ENCODE measurements around the gene KRTAP4-4.
"Not testable (repeated sequence)": the region's sequence is repeated elsewhere in the genome, so short reads cannot be mapped to it uniquely, and the experiment has no call there.

The KRTAP4-4 gene

DNA sequence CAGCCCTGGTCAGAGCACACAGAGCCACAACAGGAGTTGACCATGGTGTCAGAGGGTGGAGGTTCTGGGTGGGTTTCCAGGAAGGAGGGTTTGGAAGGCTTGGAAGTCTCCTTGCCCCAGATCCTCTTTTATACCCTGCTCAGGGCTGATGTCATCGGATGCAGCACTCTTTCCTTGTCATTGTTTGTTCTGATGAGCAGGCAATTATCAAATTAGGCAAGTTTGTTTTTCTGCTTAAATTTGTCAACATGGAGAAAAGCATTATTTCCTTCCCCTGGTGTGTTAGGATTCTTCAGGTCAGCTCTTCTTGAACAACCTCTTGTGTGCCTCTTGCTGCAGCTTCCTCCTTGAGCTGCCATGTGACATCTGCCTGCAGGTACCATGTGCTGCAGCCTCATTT lies at the start of gene KRTAP4-4:
KRTAP4-4 (minus strand) TSS at position 101 of the 400 bp plus-strand sequence; CDS start at position 44, 57 bp downstream.
- DNase-seq, result no peak

DNA sequence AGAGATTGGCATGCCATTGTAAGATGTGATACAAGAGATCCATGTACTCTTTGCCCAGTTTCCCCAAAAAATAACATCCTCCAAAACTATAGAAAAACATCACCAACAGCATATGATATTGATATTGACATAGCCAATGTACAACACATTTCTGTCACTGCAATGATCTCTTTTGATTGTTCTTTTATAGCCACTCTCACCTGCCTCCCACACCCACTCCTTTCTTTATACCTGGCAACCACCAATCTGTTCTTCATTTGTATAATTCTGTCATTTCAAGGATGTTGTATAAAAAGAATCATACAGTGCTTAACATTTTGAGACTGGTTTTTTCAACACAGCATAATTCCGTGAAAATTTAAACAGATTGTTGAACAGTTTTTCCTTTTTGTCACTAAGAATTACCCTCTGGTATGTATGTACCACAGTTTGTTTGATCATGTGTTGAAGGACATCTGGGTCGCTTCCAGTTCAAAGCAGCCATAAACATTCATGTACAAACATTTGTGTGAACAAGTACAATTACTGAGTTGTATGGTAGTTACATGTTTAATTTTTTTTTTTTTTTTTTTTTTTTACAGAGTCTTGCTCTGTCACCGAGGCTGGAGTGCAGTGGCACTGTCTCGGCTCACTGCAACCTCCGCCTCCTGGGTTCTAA lies 39.0 kb upstream of the KRTAP4-4 start:
- no peak for DNase-seq

GRCh38 chr17:41196068-41196467 lies 35.5 kb upstream of the KRTAP4-4 start:
- DNase-seq, result no peak

GRCh38 chr17:41190328-41190727 lies 29.8 kb upstream of the KRTAP4-4 start:
- no peak for DNase-seq

- not testable (repeated sequence) for DNase-seq
Observed at GRCh38 chr17:41189837-41190318, 29.3 kb upstream of the KRTAP4-4 start, which contains the start of gene KRTAP9-1. Gene KRTAP9-1, plus strand, starts transcription at chr17:41189887. Its CDS starts 0 bp downstream, at chr17:41189887.

DNA sequence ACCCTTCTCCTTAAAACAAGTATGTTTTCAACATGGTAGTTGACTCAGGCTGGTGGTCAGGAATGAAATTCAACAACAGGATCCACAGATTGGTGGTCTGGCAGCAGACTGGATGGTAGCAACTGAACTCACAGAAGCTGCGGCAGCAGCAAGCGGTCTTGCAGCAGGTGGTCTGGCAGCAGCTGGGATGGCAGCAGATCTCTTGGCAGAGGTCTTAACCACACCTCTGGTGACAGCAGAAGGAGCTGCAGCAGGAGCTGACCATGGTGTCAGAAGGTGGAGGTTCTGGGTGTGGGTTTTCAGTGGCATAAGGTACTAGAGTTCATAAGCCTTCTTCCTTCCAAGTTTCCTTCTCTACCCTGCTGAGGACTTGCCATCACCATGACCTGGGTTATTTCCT lies 26.3 kb upstream of the KRTAP4-4 start:
- no peak for DNase-seq

DNA sequence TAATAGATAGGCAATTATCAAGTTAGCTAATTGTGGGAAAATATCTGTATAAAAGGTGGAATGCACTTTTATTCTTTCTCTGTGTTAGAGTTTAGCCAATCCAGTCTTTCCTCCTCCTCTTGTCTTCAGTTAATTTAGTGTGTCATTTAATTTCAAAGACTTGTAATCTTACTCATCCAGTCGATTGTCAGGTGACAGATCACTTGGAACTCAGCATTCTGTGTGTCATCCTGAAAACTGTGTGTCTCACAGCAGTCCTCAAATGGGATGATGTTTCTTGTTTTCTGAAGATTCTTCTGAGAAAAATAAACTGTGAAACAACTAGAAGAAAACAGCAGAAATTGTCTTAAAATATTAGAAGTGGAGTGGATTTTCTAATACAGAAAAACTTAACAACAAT lies 24.5 kb upstream of the KRTAP4-4 start:
- no peak for DNase-seq

DNA sequence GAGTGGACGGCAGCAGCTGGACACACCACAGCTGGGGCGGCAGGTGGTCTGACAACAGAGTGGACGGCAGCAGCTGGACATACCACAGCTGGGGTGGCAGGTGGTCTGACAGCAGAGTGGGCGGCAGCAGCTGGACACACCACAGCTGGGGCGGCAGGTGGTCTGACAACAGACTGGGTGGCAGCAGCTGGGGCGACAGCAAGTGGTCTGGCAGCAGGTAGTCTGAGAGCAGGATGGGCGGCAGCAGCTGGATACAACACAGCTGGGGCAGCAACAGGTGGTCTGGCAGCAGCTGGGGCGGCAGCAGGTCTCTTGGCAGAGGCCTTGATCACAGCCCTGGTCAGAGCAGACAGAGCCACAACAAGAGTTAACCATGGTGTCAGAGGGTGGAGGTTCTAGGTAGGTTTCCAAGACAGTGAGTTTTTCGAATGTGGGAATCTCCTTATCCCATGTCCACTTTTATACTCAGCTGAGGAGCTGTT lies 24.0 kb upstream of the KRTAP4-4 start, which contains the start of gene KRTAP4-1:
KRTAP4-1 (minus strand) TSS at position 432 of the 482 bp plus-strand sequence; CDS start at position 375, 57 bp downstream.
- no peak for DNase-seq

GRCh38 chr17:41178843-41179616 lies 18.5 kb upstream of the KRTAP4-4 start:
- no peak for DNase-seq

GRCh38 chr17:41178341-41178740 lies 17.8 kb upstream of the KRTAP4-4 start:
- no peak for DNase-seq

- no peak for DNase-seq
Observed at GRCh38 chr17:41177727-41178271, 17.3 kb upstream of the KRTAP4-4 start, which contains the start of gene KRTAP4-2. Gene KRTAP4-2, minus strand, starts transcription at chr17:41178221. Its CDS starts 57 bp downstream, at chr17:41178164.

DNA sequence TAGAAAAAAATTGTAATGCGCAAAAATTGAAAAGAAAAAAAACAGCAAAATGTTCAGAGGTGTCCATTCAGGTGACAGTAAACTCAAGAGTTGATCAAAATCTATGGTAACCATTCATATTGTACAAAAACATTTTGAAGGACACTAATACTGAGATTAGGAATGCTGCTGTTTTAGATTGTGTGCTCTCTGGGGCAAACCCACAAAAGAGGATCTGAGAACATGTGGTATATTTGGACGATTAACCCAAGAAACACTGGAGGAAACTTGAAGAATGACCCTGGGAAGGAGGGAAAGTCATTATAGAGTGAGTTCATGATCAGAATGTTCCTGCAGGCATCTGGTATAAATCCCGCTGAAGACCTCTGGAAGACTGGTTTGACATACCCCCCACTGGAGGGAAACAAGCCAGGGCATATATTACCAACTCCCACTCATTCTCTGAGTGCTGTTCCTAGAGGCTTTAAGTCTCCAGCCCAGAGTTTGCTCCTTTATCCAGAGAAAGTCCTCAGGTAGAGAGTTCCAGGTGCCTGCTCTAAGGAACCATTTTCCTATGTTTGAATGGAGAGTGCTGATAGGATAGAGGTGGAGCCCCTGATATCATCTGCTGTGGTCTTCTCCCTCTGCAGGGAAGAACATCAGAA lies 16.3 kb upstream of the KRTAP4-4 start:
- no peak for DNase-seq

GRCh38 chr17:41171886-41172285 lies 11.3 kb upstream of the KRTAP4-4 start:
- DNase-seq, result no peak

- DNase-seq, result no peak
Observed at GRCh38 chr17:41168121-41168520, 7.6 kb upstream of the KRTAP4-4 start, which contains the start of gene KRTAP4-3. Gene KRTAP4-3, minus strand, starts transcription at chr17:41168221. Its CDS starts 49 bp downstream, at chr17:41168172.

- no peak for DNase-seq
Observed at GRCh38 chr17:41167561-41167960, 7.0 kb upstream of the KRTAP4-4 start.

DNA sequence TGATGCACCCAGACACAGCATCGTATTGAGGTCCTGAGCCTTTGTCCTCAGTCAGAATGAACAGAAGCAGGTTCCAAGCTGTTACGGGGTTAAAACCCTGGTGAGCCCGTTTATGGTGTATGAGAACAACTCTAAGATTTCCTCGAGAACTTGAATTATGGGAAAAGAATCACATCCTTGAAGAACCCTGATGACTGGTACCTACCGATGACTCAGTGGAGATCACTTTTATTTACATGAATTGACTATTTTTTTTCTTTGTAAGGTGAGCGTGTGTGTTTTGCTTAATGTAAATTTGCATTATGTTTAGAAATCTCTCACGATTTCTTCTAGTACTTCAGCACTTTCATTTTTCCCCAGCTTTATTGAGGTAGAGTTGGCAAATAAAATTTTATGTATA lies 3.3 kb upstream of the KRTAP4-4 start:
- no peak for DNase-seq

DNA sequence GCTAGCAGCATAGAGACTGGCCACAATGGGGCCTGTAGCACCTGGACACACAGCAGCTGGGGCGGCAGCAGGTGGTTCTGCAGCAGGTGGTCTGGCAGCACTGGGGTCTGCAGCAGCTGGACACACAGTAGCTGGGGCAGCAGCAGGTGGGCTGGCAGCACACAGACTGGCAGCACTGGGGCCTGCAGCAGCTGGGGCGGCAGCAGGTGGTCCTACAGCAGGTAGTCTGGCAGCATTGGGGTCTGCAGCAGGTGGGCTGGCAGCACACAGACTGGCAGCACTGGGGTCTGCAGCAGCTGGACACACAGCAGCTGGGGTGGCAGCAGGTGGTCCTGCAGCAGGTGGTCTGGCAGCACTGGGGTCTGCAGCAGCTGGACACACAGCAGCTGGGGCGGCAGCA lies 358 bp downstream of the KRTAP4-4 start:
- DNase-seq, result not testable (repeated sequence)

GRCh38 chr17:41153856-41154255 lies 6.7 kb downstream of the KRTAP4-4 start:
- no peak for DNase-seq

DNA sequence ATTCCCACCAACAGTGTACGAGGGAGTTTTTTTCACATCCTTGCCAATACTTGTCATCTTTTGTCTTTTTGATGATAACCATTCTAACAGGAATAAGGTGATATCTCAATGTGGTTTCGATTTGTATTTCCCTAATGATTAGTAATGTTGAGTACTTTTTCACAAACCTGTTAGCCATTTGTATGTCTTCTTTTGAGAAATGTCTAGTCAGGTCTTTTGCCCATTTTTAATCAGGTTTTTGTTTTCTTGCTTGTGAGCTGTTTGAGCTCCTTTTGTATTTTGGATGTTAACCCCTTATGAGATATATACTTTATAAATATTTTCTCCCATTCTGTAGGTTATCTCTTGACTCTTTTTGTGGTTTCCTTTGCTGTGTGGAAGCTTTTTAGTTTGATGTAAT lies 9.0 kb downstream of the KRTAP4-4 start:
- DNase-seq, result no peak

- no peak for DNase-seq
Observed at GRCh38 chr17:41150026-41150425, 10.5 kb downstream of the KRTAP4-4 start.

DNA sequence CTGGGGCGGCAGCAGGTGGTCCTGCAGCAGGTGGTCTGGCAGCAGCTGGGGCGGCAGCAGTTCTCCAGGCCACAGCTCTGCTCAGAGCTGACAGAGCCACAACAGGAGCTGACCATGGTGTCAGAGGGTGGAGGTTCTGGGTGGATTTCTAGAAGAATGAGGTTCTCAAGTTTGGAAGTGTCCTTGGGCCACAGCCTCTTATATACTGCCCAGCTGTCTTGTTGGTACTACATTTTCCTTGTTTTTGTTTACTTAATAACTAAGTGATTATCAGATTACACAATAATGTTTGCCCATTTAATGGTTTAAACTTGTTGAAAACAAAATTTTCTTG lies 10.9 kb downstream of the KRTAP4-4 start, which contains the start of gene KRTAP4-5:
KRTAP4-5 (minus strand) TSS at position 174 of the 334 bp plus-strand sequence; CDS start at position 116, 58 bp downstream.
- no peak for DNase-seq

DNA sequence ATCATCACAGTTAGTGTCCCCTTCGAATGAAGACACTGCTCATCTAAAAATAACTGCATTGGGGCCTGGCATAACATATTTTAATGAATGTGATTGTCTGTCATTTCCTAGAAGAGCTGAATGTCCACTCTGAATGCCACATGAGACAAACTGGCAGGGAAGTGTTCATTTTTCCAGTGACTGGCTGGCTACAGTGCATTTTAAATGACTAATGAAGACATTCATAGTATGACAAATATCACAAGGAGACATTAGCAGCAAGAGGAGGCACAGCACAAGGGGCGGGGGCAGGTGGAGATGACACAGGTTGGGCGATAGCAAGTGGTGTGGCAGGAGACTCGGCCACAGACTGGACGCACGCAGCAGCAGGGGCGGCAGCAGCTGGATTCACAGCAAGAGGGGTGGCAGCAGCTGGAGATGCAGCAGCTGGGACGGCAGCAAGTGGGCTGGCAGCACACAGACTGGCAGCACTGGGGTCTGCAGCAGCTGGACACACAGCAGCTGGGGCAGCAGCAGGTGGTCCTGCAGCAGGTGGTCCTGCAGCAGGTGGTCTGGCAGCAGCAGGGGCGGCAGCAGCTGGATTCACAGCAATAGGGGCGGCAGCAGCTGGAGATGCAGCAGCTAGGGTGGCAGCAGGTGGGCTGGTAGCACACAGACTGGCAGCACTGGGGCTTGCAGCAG lies 11.4 kb downstream of the KRTAP4-4 start:
- DNase-seq, result not testable (repeated sequence)

All from activated CD4-positive, CD25-positive, alpha-beta regulatory T cell (primary cell).